K562 (cell line): ENCODE results near the gene CGB8. TPM values are rescaled to one million over a fixed set of nuclear protein-coding genes. Genes with fewer than 3 reads are reported as not detected.

Experiments
- CHD1 ChIP-seq: fragments of 200-600 bp; sonication (generic); IDR thresholded peaks from one replicate; pipeline ENCODE4 v1.6.1; 2012; ENCODE audit warnings: mild to moderate bottlenecking, moderate library complexity, low read length, inconsistent platforms
- CTBP1 ChIP-seq: fragments of 450-650 bp; IDR thresholded peaks from 2 replicates; pipeline ENCODE4 v1.6.1; 2016; ENCODE audit warnings: borderline replicate concordance
- HMG20B ChIP-seq: fragments of 250-450 bp; sonication (Bioruptor Pico); IDR thresholded peaks from 2 replicates; pipeline ENCODE4 v1.5.0; 2021; ENCODE audit warnings: mild to moderate bottlenecking
- IRF2 ChIP-seq: sonication (generic); formaldehyde crosslinking; IDR thresholded peaks from 2 replicates; pipeline ENCODE4 v1.8.1; 2022; ENCODE audit warnings: mild to moderate bottlenecking, missing genetic modification reagents
- MCM3 ChIP-seq: fragments of 450-650 bp; IDR thresholded peaks from 2 replicates; pipeline ENCODE4 v1.6.1; 2016
- MIER1 ChIP-seq: fragments of 450-650 bp; IDR thresholded peaks from 2 replicates; pipeline ENCODE4 v1.6.1; 2016; ENCODE audit warnings: antibody characterized with exemption, mild to moderate bottlenecking, low read depth
- PHF21A ChIP-seq: fragments of 450-650 bp; IDR thresholded peaks from 2 replicates; pipeline ENCODE4 v1.6.1; 2017; ENCODE audit warnings: low read depth, borderline replicate concordance
- PHTF2 ChIP-seq: fragments of 250-450 bp; sonication (Bioruptor Pico); IDR thresholded peaks from 2 replicates; pipeline ENCODE4 v1.5.0; 2021; ENCODE audit warnings: mild to moderate bottlenecking
- RBM14 ChIP-seq: fragments of 200-400 bp; formaldehyde crosslinking; IDR thresholded peaks from 2 replicates; pipeline ENCODE4 v1.6.1; 2018; ENCODE audit warnings: low read depth, mild to moderate bottlenecking, low read length, moderate library complexity, borderline replicate concordance; ENCODE audit not compliant: insufficient read depth
- STAG1 ChIP-seq: sonication (generic); formaldehyde crosslinking; IDR thresholded peaks from 2 replicates; pipeline ENCODE4 v1.5.0; 2020; ENCODE audit warnings: missing genetic modification reagents, borderline replicate concordance
- TCF7L2 ChIP-seq: fragments of 150-350 bp; IDR thresholded peaks from 2 replicates; pipeline ENCODE4 v1.6.1; 2016; ENCODE audit warnings: low read depth, mild to moderate bottlenecking, low read length, moderate library complexity
- TEAD4 ChIP-seq, 2 experiments: sonication (generic) in 1 of 2; formaldehyde crosslinking in 1 of 2; IDR thresholded peaks; 2 replicates each; pipeline versions ENCODE4 v1.6.1 to v1.8.0; 2012 to 2022; ENCODE audit warnings: borderline replicate concordance in 1 of 2, inconsistent platforms in 1 of 2, low read length in 1 of 2, mild to moderate bottlenecking in 1 of 2, missing genetic modification reagents in 1 of 2
- YY1 ChIP-seq, 3 experiments: IDR thresholded peaks; 2 replicates each; pipeline ENCODE4 v1.6.1; 2011; ENCODE audit warnings: low read length in 2 of 3, mild to moderate bottlenecking in 2 of 3, moderate library complexity in 2 of 3, borderline replicate concordance in 1 of 3, control low read depth in 1 of 3, low read depth in 1 of 3; ENCODE audit not compliant: insufficient read depth in 3 of 3, insufficient replicate concordance in 2 of 3, control insufficient read depth in 1 of 3, insufficient read length in 1 of 3; ENCODE audit errors: extremely low read depth in 1 of 3
- ZBTB1 ChIP-seq: sonication (generic); formaldehyde crosslinking; IDR thresholded peaks from 2 replicates; pipeline ENCODE4 v1.8.1; 2023; ENCODE audit warnings: missing genetic modification reagents, low read depth, mild to moderate bottlenecking, borderline replicate concordance
- ZNF165 ChIP-seq: fragments of 250-450 bp; sonication (Bioruptor Pico); IDR thresholded peaks from 2 replicates; pipeline ENCODE4 v1.4.0; 2020; ENCODE audit warnings: borderline replicate concordance
- ZNF354B ChIP-seq: fragments of 250-450 bp; sonication (Bioruptor Pico); IDR thresholded peaks from 2 replicates; pipeline ENCODE4 v1.4.0; 2020
- polyA plus RNA-seq, 8 experiments: library from polyadenylated mRNA; depleted of rRNA in 4 of 8; stranded (reverse) in 5 of 8; unstranded in 3 of 8; fragments of >200 nt; fragmentation: Nextera tagmentation in 2 of 8; fragmentation: Illumina TruSeq in 1 of 8; extraction: Ambion mirVana in 2 of 8; extraction: Trizol in 1 of 8; gene quantifications; 2 replicates each; pipeline versions ENCODE4 v1.2.1 to v1.2.3, GENCODE V29; 2011 to 2014; ENCODE audit warnings: inconsistent platforms in 1 of 8, missing spikeins in 1 of 8
- total RNA-seq, 7 experiments: library from RNA; depleted of rRNA in 6 of 7; stranded (reverse); fragments of >200 nt in 6 of 7; fragmentation: Illumina TruSeq in 2 of 7; extraction: Trizol in 2 of 7; gene quantifications; 2 replicates each; pipeline versions ENCODE4 v1.2.1 to v1.2.3, GENCODE V29; 2011 to 2021; ENCODE audit warnings: low replicate concordance in 1 of 7
- TF ChIP-seq, protein P1 (sequence below): fragments of 450-650 bp; IDR thresholded peaks from 2 replicates; pipeline ENCODE4 v1.6.1; 2016; ENCODE audit warnings: borderline replicate concordance
- TF ChIP-seq, protein P2 (sequence below), 2 experiments: fragments of 200-800 bp in 1 of 2; sonication (Bioruptor generic) in 1 of 2; sonication (generic) in 1 of 2; formaldehyde crosslinking in 1 of 2; IDR thresholded peaks in 1 of 2; conservative IDR thresholded peaks in 1 of 2; 2 replicates each; pipeline versions ENCODE4 v1.5.0 to v1.6.1; 2016 to 2020; ENCODE audit warnings: missing compliant biosample characterization in 1 of 2, missing genetic modification characterization in 1 of 2, missing genetic modification reagents in 1 of 2
- TF ChIP-seq, protein P3 (sequence below), 2 experiments: fragments of 250-450 bp in 1 of 2; fragments of 450-650 bp in 1 of 2; sonication (Bioruptor Pico) in 1 of 2; IDR thresholded peaks; 2 replicates each; pipeline versions ENCODE4 v1.6.1 to v1.8.0; 2016 to 2021; ENCODE audit warnings: mild to moderate bottlenecking in 2 of 2, moderate library complexity in 2 of 2, missing compliant biosample characterization in 1 of 2, missing genetic modification characterization in 1 of 2
- TF ChIP-seq, protein P4 (sequence below), 2 experiments: fragments of 150-350 bp in 1 of 2; IDR thresholded peaks; 2 replicates each; pipeline ENCODE4 v1.6.1; 2012 to 2016; ENCODE audit warnings: low read depth in 2 of 2, low read length in 2 of 2, mild to moderate bottlenecking in 1 of 2, moderate library complexity in 1 of 2

CGB8 gene
- total and polyA plus RNA-seq, 9 of the 15 experiments (the other 6 are each of a cell fraction or from before 2014, with no cell fraction given): not detected

DNA sequence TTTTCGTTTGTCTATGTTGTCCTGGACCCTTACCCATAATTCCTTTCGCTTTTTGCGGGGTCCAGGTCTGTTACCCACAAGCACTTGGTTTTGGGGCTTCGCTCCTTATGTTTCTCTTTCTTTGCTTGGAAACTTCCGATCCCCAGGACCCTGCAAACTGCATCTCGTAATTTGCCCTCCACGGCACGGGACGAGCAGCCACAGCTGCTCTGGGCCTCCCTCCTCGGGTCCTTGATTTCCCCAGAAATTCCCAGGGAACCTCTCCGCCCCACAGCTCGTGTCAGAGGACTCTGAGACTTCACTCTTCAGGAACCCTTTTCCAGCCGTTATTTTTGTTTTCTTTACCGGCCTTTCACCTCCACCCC, 36.9 kb upstream of the CGB8 start (continued):
- TF ChIP-seq, protein P1, sequence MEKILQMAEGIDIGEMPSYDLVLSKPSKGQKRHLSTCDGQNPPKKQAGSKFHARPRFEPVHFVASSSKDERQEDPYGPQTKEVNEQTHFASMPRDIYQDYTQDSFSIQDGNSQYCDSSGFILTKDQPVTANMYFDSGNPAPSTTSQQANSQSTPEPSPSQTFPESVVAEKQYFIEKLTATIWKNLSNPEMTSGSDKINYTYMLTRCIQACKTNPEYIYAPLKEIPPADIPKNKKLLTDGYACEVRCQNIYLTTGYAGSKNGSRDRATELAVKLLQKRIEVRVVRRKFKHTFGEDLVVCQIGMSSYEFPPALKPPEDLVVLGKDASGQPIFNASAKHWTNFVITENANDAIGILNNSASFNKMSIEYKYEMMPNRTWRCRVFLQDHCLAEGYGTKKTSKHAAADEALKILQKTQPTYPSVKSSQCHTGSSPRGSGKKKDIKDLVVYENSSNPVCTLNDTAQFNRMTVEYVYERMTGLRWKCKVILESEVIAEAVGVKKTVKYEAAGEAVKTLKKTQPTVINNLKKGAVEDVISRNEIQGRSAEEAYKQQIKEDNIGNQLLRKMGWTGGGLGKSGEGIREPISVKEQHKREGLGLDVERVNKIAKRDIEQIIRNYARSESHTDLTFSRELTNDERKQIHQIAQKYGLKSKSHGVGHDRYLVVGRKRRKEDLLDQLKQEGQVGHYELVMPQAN: no peak
- peak; percentile 80 for TF ChIP-seq CHD1
- no peak for TF ChIP-seq MIER1
- TF ChIP-seq ZNF354B: no peak
- TF ChIP-seq ZBTB1 (CRISPR knock-in tag): peak; percentile 30; the same call in 1 of the 2 replicates
- TF ChIP-seq CTBP1: no peak
- TF ChIP-seq YY1 (IDR thresholded peaks at IDR 0.05; ENCODE audit: borderline replicate concordance in 1 of 3, control insufficient read depth in 1 of 3, extremely low read depth in 1 of 3, insufficient read depth in 3 of 3, insufficient read length in 1 of 3, insufficient replicate concordance in 2 of 3, low read depth in 1 of 3, low read length in 2 of 3): no peak
- no peak for TF ChIP-seq MCM3
- TF ChIP-seq PHTF2 (CRISPR knock-in tag): no peak
- TF ChIP-seq, protein P2, sequence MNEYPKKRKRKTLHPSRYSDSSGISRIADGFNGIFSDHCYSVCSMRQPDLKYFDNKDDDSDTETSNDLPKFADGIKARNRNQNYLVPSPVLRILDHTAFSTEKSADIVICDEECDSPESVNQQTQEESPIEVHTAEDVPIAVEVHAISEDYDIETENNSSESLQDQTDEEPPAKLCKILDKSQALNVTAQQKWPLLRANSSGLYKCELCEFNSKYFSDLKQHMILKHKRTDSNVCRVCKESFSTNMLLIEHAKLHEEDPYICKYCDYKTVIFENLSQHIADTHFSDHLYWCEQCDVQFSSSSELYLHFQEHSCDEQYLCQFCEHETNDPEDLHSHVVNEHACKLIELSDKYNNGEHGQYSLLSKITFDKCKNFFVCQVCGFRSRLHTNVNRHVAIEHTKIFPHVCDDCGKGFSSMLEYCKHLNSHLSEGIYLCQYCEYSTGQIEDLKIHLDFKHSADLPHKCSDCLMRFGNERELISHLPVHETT (CRISPR knock-in tag; conservative IDR thresholded peaks at IDR 0.05 in 1 of 2, IDR thresholded peaks at IDR 0.05 in 1 of 2): 0 out of 4 replicates have a peak, but pooled peaks of 1 of the 2 experiments have one; percentile 13
- no peak for TF ChIP-seq HMG20B (CRISPR knock-in tag)
- no peak for TF ChIP-seq RBM14
- TF ChIP-seq IRF2 (CRISPR knock-in tag): no peak
- no peak for TF ChIP-seq ZNF165
- no peak for TF ChIP-seq PHF21A
- no peak for TF ChIP-seq TEAD4 (IDR thresholded peaks at IDR 0.05; ENCODE audit: low read length)
- no peak for TF ChIP-seq TEAD4 (CRISPR knock-in tag; IDR thresholded peaks at IDR 0.05; ENCODE audit: borderline replicate concordance)
- TF ChIP-seq STAG1: no peak
- no peak for TF ChIP-seq TCF7L2
- TF ChIP-seq, protein P3, sequence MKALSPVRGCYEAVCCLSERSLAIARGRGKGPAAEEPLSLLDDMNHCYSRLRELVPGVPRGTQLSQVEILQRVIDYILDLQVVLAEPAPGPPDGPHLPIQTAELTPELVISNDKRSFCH (CRISPR knock-in tag; IDR thresholded peaks at IDR 0.05): no peak
- TF ChIP-seq, protein P3 (tag; IDR thresholded peaks at IDR 0.05): no peak
- TF ChIP-seq, protein P4, sequence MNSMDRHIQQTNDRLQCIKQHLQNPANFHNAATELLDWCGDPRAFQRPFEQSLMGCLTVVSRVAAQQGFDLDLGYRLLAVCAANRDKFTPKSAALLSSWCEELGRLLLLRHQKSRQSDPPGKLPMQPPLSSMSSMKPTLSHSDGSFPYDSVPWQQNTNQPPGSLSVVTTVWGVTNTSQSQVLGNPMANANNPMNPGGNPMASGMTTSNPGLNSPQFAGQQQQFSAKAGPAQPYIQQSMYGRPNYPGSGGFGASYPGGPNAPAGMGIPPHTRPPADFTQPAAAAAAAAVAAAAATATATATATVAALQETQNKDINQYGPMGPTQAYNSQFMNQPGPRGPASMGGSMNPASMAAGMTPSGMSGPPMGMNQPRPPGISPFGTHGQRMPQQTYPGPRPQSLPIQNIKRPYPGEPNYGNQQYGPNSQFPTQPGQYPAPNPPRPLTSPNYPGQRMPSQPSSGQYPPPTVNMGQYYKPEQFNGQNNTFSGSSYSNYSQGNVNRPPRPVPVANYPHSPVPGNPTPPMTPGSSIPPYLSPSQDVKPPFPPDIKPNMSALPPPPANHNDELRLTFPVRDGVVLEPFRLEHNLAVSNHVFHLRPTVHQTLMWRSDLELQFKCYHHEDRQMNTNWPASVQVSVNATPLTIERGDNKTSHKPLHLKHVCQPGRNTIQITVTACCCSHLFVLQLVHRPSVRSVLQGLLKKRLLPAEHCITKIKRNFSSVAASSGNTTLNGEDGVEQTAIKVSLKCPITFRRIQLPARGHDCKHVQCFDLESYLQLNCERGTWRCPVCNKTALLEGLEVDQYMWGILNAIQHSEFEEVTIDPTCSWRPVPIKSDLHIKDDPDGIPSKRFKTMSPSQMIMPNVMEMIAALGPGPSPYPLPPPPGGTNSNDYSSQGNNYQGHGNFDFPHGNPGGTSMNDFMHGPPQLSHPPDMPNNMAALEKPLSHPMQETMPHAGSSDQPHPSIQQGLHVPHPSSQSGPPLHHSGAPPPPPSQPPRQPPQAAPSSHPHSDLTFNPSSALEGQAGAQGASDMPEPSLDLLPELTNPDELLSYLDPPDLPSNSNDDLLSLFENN (IDR thresholded peaks at IDR 0.05; ENCODE audit: low read depth in 2 of 2, low read length in 2 of 2): no peak
